Measurements from ENCODE around the gene MAPK13.
"Not testable (repeated sequence)": the region's sequence is repeated elsewhere in the genome, so short reads cannot be mapped to it uniquely, and the experiment has no call there.

GRCh38 chr6:36129334-36129733 is 979 bp upstream of the MAPK13 start:
- TF ChIP-seq, protein P1, sequence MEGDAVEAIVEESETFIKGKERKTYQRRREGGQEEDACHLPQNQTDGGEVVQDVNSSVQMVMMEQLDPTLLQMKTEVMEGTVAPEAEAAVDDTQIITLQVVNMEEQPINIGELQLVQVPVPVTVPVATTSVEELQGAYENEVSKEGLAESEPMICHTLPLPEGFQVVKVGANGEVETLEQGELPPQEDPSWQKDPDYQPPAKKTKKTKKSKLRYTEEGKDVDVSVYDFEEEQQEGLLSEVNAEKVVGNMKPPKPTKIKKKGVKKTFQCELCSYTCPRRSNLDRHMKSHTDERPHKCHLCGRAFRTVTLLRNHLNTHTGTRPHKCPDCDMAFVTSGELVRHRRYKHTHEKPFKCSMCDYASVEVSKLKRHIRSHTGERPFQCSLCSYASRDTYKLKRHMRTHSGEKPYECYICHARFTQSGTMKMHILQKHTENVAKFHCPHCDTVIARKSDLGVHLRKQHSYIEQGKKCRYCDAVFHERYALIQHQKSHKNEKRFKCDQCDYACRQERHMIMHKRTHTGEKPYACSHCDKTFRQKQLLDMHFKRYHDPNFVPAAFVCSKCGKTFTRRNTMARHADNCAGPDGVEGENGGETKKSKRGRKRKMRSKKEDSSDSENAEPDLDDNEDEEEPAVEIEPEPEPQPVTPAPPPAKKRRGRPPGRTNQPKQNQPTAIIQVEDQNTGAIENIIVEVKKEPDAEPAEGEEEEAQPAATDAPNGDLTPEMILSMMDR (conservative IDR thresholded peaks at IDR 0.05) = not testable (repeated sequence)
- not testable (repeated sequence) for TF ChIP-seq EZH2 (IDR thresholded peaks at IDR 0.05; ENCODE audit: low read depth)

All from PC-9 (cell line).